GM21367 (cell line): ENCODE data around the gene ALX1.
"Not testable (repeated sequence)": the region's sequence is repeated elsewhere in the genome, so short reads cannot be mapped to it uniquely, and the experiment has no call there.

Experiments used
- ATAC-seq: cut with Tn5 transposase; IDR thresholded peaks from one replicate; pipeline ENCODE4 v1.9.1; 2021; ENCODE audit not compliant: unreplicated experiment

The ALX1 gene

GRCh38 chr12:85299053-85299452 lies 19.0 kb downstream of the ALX1 start:
- no peak for ATAC-seq

- ATAC-seq: no peak
These were observed 21.0 kb downstream of the ALX1 start for GRCh38 chr12:85301051-85301450.

- ATAC-seq: no peak
These were observed 28.4 kb downstream of the ALX1 start for GRCh38 chr12:85308374-85308773.

- no peak for ATAC-seq
These were observed 29.1 kb downstream of the ALX1 start for GRCh38 chr12:85309125-85309566.

GRCh38 chr12:85310025-85310424 lies 30.0 kb downstream of the ALX1 start:
- ATAC-seq: no peak

- ATAC-seq: no peak
These were observed 30.5 kb downstream of the ALX1 start for GRCh38 chr12:85310456-85311076.

- ATAC-seq: not testable (repeated sequence)
These were observed 38.0 kb downstream of the ALX1 start for GRCh38 chr12:85317866-85318636.

GRCh38 chr12:85322715-85323114 lies 42.7 kb downstream of the ALX1 start:
- no peak for ATAC-seq

- no peak for ATAC-seq
These were observed 45.4 kb downstream of the ALX1 start for GRCh38 chr12:85325442-85325841.

- ATAC-seq: no peak
These were observed 49.9 kb downstream of the ALX1 start for GRCh38 chr12:85329913-85330312.

GRCh38 chr12:85348779-85349178 lies 68.8 kb downstream of the ALX1 start:
- ATAC-seq: no peak

GRCh38 chr12:85350356-85350755 lies 70.3 kb downstream of the ALX1 start:
- no peak for ATAC-seq
